Cardiac septum (tissue), 1 donor: ENCODE data around the gene CCDC85A. TPM values are rescaled to one million over a fixed set of nuclear protein-coding genes. Genes with fewer than 3 reads are reported as not detected.

ENCODE experiments used
- DNase-seq: peaks from one replicate; pipeline ENCODE4 v3.0.0-alpha.2; 2020; ENCODE audit warnings: low spot score
- intact Hi-C: fragments of 100-400 bp; cut with DNase I; formaldehyde crosslinking; loops from one replicate; pipeline ENCODE4 v1.14.0; 2022
- total RNA-seq: library from RNA; stranded (reverse); fragmentation: NEBNext Ultra II Directional; extraction: Animal tissue kit (Norgen Biotek cat#: 25700); gene quantifications from one replicate; pipeline ENCODE4 v1.2.1, GENCODE V29; 2021
- donor health status: DM: no; HTN: no; CAD: no.

The CCDC85A gene
- total RNA-seq, 1 donor from 2014 or later: 2.7 TPM

DNA sequence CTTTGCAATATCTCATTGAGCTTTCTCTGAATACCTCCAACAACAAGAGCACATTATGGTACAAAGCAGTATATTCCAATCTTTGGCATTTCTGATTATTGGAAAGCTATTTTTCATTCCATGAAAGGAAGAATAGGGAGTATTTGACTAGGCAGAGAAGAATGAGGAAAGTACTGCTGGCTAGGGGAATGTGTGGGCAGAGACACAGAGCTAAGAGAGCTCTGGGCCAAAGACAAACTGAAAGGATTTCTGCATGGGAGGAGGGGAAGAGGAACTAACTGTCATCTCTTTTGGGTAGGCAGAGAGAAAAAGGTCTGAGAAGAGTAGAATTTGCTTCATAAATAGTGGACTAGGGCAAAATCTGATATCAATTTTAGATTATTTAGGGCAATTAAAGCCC, 150.8 kb downstream of the CCDC85A start:
- intact Hi-C loops: no loop called here

DNA sequence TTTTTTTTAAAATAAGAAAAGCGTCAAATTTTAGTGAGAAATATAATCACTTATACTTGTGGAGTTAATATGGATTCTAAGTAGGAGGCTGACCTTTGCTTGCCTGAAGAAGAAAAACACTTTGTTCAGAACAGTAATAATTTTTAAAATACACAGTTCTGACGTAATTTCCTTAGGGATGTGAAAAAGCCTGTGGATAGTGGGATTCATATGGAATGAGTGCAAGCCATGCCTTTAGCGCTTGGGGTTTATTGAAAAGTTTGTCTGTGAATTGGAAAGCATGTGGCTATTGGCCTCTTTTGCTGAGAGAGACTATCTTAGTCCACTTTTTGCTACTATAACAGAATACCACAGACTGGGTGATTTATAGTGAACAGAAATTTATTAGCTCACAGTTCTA, 151.3 kb downstream of the CCDC85A start:
- intact Hi-C loops: no loop called here

More for the DNA sequence above, 150.8 kb downstream of the CCDC85A start:
- DNase-seq: no peak

DNA sequence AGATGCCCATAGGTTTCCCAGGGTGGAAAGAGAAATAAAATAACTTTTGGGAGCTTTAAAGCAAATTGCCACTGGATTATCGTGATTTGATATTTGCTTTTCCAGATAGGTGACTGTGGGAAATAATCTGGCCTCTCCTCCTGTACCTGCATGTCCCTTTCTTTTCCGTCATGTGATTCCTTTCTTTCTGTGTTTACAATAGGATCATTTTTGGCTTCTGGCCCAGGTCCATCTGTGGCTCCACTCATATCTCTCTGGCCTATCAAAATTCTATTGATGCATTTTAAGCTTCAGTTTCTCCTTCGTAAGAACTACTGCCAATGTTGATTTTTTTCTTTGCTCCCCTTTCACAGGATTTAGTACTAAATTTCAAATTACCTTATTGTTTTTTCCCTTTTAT, 153.6 kb downstream of the CCDC85A start:
- intact Hi-C loops: no loop called here
- no peak for DNase-seq

More for the DNA sequence above, 151.3 kb downstream of the CCDC85A start:
- DNase-seq: no peak

DNA sequence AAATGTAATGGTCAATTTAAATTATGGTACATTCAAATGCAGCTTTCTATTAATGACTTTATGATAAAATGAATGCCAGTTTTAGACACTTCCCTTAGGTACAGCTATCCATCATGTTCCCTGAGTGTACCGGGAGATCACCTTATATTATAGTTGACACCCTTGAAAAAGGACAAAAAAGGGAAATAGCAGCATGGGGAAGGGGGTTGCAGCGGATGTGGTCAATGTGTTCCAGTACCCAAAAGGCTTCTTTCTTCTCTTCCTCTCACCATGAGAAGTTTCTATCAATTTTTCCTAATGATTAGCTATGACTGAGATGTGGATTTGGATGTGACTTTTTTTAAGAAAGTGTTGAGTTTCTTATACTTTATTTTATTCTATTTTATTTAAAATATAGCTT, 154.4 kb downstream of the CCDC85A start:
- DNase-seq: no peak
- intact Hi-C loops: no loop called here

DNA sequence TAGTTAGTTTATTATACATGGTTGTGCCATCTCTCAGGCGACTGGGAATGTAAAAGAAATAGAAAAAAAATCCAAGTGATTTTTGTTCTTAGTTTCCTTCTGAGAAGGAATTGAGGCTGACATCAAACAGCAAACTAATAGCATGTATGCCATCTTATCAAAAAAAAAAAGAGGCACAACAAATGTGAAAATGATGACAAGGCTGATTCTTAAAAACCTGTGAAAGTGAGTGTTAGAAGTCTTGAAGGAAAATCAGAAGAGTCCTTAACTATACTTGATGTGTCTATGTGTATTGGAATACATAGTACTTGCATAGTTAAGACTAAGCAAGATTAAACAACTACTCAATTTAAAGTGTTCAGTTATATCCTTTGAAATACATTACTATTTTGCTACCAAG, 161.0 kb downstream of the CCDC85A start:
- DNase-seq: no peak
- intact Hi-C loops: no loop called here

DNA sequence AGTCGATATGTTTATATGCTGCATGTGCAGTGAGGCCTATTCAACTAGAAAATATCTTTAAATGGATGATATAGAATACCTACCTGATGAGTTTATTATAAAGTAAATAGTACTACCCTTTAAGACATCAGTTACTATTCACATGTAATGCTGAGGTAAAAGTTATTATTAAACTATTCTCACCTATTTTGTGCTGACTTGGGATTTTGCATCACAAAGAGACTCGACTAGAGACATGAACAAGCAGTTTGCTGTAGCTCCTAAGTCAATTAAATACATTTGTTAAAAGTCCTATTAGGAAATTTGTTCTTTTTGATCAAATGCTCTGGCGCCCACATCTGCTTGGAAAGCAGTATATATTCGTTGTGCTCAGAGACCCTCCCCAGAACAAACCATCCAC, 164.1 kb downstream of the CCDC85A start:
- intact Hi-C loops: no loop called here
- no peak for DNase-seq

DNA sequence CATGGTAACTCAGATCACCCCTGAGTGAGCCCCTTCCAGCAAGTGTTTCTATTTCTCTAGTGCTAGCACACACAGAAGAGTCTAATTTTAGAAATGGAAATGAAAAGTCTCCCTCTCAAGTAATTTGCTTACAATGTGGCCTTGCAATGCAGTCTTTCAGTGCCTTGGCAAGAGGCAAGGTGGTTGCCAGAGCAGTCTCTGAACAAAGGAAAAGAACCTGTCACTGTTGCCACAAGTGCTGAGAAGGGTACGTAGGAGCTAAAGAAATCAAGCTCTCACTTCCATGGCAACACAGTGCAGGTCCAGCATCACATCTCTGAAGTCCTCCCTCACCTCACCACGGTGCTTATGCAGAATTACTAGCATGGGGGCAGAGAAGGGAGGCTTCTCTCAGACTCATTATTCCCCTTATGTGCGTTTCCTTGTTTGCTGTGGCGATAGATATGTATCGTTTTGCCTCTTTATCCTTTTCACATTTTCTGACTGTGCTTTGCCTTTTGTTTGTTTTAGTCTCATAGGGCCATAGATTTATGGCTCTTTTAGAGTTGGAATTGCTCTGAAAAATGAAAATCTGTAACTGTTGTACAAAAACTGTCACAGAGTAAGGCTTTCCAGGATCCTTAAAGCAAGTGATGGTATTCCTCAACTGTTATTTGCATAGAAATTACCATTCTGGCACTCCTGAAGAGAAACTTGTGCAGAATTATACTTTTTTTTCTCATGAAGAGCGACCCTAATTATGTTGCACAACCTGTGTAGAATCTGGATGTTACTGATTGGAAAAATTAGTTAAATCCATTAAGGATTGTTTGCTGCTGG, 164.8 kb downstream of the CCDC85A start:
- no peak for DNase-seq
- intact Hi-C loops: no loop called here

DNA sequence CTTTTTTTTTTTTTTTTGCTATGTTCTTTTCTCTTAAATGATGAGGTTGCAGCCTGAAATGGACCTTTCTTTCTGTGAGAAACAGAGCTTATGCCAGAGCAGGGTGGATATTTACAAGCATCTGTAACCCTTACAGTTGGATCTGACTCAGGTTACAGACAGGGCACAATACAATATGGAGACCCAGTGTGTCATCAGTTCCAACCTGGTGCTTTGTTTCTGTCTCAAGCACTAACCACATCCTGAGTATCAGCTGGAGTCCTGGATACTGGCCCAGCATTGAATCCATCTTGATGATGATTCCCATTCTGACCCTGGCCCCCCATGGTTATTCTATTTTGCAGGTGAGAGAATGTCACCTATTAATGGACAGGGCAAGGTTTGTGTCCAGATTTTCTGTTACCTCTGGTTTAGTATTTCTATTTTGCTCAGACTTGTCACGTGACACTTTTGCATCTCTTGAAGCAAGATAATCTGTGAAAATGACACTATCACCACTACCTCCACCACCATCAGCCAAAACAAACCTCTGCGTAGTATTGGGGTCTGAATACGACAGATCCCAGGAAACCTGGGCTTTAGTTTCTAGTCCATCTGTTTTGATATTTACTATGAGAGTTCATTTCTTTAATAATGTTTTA, 174.0 kb downstream of the CCDC85A start:
- intact Hi-C loops: no loop called here
- DNase-seq: no peak

DNA sequence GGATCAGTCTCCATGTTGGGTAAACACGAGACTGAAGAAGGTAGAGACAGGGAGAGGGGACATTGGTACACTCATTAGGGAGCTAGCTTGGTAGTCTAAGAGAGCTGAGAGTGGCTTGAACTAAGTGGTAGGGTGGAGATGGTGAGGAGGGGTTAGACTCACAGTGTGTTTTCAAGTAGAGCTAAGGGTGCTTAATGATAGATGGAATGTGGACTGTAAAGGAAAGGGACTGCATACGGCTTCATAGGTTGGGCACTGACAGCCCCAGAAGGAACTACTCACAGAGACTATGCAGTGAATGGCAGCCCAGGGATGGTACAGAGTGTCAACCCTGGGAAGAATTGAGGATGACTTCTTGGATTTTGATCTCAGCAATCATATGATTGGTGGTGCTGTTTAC, 178.1 kb downstream of the CCDC85A start:
- no peak for DNase-seq
- intact Hi-C loops: no loop called here

DNA sequence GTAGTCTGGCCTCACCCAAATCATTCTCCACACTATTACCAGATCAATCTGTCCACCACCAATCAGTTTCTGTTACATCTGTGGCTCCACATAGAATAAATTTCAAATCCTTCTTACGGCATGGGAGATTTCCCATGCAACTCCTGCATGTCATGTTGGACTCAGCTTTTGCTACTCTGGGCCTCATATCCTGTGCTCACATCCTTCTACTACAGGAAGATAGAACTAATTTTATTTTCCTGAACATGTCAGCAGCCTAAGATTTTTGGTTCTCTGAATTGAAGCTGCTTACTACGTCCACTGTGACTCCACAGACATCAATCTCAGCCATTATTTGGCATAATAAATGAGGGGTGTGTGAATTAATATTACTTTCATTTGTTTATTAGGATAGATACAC, 181.1 kb downstream of the CCDC85A start:
- DNase-seq: no peak
- intact Hi-C loops: no loop called here

DNA sequence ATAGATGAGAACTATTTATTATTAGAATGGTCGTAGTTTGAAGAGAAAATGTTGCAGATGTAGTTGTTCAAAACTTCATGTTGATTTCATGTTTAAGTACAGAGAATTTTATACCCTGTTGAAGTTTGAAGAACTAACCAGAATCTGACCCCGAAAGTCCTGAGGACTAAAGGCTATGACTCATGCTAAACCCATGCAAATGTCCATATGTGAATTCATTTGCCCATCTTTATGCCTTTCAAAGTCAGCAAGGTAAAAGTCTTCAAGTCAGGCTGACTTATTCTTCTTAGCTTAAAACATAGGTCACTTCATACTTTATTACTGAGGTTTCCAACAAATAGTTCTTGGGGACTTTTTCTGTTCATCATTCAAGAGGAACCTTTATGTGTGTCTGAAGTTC, 185.5 kb downstream of the CCDC85A start:
- no peak for DNase-seq
- intact Hi-C loops: no loop called here

DNA sequence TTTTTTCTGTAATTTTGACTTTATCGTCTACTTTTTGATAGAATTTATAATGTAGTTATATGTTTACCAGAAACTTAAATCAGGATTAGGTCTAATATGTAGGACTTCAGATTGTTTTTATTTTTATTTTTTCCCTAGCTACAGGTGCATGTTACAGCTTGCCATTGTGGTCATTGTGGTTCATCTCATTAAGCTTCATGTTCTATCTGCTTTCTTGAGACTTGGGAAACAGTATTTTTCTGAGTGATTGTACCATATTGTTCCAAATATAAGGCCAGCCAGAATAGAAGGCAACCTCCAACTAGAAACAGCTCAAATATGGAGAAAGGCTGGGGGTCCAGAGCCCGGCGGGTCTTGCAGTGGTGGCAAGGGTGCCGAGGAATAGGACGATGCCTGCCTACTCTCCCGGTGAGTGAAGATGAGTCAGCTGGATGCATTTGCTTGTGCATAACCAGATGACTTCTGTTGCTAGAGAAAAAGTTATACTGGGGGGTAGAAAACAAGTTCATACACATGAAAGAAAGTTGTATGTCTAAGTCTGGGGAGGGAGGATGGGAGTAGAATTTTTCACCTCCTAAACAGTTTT, 188.4 kb downstream of the CCDC85A start:
- intact Hi-C loops: no loop called here
- DNase-seq: no peak

DNA sequence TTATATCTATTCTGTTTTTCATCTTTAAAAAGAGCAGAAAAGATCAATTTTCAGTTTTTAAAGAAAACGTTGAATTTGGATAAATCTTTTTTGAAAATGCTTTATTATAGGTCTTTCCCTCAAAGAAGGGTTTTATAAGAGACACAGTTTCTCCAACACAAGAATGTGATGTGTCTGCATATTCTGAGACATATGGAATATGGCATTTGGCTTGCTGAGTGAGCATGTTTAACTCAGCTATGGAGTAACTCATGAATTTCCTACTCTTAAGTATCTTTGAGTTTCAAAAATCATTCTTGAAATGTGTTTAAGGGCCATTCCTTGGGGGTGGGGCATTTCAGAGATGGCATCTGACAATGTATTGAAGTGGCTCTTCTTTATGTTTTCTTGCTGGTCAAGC, 191.5 kb downstream of the CCDC85A start:
- no peak for DNase-seq
- intact Hi-C loops: no loop called here

DNA sequence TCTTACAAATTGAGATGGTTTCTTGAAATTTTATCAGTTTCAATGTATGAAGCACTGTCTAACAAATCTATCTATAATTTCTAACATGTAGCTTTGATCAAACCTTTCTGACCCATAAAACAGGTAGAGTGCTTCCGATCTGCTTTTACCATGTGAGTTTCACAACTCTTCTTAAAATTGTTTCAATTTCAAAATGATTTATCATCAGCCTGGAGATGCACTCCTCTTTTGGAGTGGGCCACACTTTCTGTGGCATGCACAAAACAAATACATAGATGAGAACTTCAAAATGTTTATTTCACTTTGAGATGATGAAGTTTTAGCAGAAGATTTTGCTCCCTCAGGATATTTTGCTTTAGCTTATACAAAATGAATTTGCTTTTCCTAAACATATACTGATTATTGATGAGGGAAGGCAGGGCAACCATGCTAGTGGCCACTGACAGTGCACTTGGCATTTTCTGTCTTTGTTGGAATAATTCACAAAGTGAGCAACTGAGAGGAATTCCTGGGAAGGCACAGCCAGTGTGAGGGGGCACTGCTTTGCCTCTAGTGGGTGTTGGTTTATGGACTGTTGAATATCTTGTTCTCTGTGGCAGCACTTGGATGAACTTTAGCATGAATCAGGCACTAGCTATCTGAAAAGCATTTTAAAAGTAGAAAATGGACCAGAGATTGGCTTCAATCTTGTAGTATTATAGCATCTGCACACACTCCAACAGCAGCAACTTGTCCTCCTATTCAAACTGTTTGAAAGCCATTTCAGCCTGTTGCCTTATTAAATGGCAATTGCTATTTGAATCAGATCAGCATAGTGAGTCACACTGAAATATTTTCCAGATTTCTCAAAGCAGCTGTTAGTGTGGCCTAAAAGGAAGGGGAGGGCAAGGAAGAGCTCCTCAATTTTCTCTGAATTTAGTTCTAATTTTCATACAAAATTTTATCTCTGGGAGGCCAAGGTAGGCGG, 193.2 kb downstream of the CCDC85A start:
- intact Hi-C loops: no loop called here
- DNase-seq: no peak

DNA sequence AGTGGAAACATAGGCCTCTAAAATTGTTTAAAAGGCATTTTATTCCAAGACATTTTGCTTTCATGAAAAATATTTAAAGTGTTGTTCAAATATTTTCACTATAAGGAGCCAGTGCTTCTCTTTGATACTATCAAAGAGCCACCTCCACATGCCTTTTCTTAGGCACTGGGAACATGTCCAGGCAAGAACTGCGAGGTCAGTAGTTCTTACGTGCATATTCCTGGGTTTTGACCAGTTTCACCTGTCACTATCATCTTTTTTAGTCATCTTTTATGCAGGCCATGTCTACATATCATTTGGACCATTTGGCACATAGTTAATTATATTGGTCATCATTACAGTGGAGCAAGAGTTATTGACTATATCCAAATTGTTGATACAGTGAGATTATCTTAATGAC, 195.3 kb downstream of the CCDC85A start:
- no peak for DNase-seq
- intact Hi-C loops: no loop called here

DNA sequence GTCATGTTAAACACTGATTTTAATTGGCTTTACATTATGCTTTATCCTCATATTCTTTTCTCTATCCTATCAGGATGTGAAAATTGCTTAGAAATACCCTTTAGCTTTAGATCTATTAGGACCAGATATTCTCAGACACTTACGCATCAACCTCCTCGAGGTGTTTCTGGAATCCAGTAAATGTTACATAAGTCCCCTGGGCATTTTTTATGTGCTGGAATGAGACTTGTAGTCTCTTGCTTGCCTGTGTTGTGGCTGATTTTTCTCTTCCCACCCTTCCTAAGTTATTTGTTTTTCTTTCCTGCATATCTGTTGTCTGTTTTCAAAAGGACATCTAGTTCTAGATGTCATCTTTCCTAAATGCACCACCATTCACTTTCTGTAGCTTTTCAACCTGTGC, 197.1 kb downstream of the CCDC85A start:
- no peak for DNase-seq
- intact Hi-C loops: no loop called here

DNA sequence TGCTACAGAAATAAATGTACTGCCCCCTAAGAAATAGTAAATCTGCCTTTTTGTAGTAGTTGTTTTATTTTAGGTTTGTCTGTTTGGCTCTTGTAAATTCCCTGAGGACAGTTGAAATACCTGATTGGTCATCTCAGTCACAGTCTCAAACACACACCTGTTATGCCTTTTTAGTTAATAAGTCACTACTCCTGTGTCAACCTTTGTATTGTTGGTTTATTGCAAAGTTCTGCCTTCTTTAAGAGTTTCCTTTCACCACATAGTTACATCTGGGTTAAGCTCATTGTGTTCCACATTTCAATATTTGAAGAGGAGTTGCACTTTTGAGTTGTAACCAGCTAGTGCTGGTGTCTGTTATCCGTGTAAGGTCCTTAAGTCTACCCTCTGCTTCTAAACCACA, 198.7 kb downstream of the CCDC85A start:
- intact Hi-C loops: no loop called here
- no peak for DNase-seq

DNA sequence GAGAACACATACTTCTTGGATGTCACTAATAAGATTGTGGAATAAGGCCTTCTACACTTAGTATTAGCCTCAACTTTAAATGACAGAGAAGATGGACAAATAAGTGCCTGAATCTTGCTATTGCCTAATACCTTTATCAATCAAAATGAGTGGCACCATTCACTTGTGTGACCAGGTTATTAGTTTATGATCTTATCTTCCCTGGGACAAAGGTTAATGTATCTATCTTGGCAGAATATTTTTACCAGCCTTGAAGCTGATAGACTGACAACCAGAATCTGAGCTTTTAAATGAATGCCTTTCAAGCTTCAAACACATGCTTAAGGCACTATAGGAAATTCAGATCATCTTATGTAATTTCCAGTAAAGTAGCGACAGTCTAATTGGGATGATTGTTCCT, 202.9 kb downstream of the CCDC85A start:
- no peak for DNase-seq
- intact Hi-C loops: no loop called here

DNA sequence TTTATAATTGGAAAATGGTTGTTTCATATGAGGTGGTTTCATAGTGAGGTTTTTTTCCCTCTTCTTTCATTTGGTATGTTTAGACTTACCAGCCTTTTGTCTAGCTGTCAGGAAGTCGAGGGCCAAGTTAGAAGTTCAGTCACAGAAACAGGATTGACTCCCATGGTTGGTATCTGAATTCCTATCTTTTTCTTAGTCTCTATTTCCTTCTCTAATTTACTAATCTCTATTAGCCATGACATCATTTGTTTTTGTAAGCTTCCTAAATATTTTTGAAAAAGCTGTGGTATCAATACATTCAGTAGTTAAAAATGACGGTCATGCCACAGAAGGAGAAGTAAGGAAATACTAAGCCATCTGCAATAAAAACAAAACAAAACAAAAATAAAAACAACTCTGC, 206.9 kb downstream of the CCDC85A start:
- intact Hi-C loops: no loop called here
- no peak for DNase-seq

DNA sequence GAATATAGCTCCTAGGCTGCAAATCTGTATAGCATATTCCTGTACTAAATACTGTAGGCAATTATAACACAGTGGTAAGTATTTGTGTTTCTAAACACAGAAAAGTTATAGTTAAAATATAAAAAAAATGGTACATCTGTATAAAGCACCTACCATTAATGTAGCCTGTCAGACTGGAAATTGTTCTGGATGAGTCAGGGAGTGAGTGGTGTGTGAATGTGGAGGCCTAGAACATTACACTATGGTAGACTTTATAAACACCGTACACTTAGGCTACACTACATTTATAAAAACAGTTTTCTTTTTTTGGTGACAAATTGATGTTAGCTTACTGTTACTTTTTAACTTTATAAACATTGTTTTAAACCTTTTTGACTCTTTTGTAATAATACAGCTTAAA, 226.3 kb downstream of the CCDC85A start:
- intact Hi-C loops: no loop called here
- no peak for DNase-seq
